Measurements from ENCODE around the gene MFSD11. TPM values are rescaled to one million over a fixed set of nuclear protein-coding genes. Genes with fewer than 3 reads are reported as not detected.
"Not testable (repeated sequence)": the region's sequence is repeated elsewhere in the genome, so short reads cannot be mapped to it uniquely, and the experiment has no call there.

Gene MFSD11
- total RNA-seq, 2 donors from 2014 or later, result 26.7 to 44.3 TPM

DNA sequence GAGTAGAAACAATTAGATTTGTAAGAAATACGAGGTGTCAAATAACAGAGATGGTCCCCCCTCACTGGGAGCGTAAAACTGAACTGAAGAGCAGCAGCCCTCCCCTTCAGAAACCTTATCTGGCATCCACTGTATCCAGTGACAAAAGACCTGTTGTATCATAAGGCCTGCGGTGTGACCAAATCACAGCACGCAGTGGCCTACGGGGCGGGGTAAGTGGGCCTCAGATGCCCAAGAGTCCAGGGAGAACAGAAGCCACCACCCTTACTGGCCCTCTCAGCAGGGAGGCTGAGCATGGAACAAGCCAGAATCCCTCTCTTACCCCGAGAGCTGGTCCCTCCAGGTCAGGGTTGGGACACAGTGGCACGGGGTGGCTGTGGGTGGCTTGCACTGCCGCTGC, 17.0 kb upstream of the MFSD11 start:
- intact Hi-C loops (cut with DNase I), result no loop called here
- Histone ChIP-seq H3K9me3 (no peaks in the 10 kb centered on the region), H3K4me1 (replicated peaks) (peaks cover 12% of the 10 kb centered on the region), H3K27ac (no peak overlapping the region), H3K27me3 (replicated peaks; ENCODE audit: insufficient read depth) (no peaks in the 10 kb centered on the region), H3K4me3 (no peak overlapping the region), H3K36me3 (peaks cover 22 to 26% of the 10 kb centered on the region in 2 donors)
- 83% methylated on average over 9 of the region's 9 CpGs for WGBS
- no peak for TF ChIP-seq POLR2A (IDR thresholded peaks at IDR 0.05)
- TF ChIP-seq, protein P1, sequence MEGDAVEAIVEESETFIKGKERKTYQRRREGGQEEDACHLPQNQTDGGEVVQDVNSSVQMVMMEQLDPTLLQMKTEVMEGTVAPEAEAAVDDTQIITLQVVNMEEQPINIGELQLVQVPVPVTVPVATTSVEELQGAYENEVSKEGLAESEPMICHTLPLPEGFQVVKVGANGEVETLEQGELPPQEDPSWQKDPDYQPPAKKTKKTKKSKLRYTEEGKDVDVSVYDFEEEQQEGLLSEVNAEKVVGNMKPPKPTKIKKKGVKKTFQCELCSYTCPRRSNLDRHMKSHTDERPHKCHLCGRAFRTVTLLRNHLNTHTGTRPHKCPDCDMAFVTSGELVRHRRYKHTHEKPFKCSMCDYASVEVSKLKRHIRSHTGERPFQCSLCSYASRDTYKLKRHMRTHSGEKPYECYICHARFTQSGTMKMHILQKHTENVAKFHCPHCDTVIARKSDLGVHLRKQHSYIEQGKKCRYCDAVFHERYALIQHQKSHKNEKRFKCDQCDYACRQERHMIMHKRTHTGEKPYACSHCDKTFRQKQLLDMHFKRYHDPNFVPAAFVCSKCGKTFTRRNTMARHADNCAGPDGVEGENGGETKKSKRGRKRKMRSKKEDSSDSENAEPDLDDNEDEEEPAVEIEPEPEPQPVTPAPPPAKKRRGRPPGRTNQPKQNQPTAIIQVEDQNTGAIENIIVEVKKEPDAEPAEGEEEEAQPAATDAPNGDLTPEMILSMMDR (IDR thresholded peaks at IDR 0.05), result no peak
- TF ChIP-seq POLR2AphosphoS5 (IDR thresholded peaks at IDR 0.05), result no peak
- no peak for DNase-seq (ENCODE audit: low spot score)

GRCh38 chr17:76721463-76721862, 16.5 kb upstream of the MFSD11 start:
- TF ChIP-seq POLR2AphosphoS5 (IDR thresholded peaks at IDR 0.05) (no peak), POLR2A (IDR thresholded peaks at IDR 0.05) (no peak)
- TF ChIP-seq, protein P1 (IDR thresholded peaks at IDR 0.05), result no peak
- Histone ChIP-seq H3K4me3 (no peak overlapping the region), H3K36me3 (peaks cover 22 to 26% of the 10 kb centered on the region in 2 donors), H3K27ac (no peak overlapping the region), H3K27me3 (replicated peaks; ENCODE audit: insufficient read depth) (no peaks in the 10 kb centered on the region), H3K9me3 (no peaks in the 10 kb centered on the region), H3K4me1 (replicated peaks) (peaks cover 12% of the 10 kb centered on the region)
- intact Hi-C loops (cut with DNase I), result no loop called here
- DNase-seq (ENCODE audit: low spot score), result no peak
- 88% methylated on average over 10 of the region's 10 CpGs for WGBS

GRCh38 chr17:76722279-76722678, 15.6 kb upstream of the MFSD11 start:
- no peak for DNase-seq (ENCODE audit: low spot score)
- TF ChIP-seq POLR2A (IDR thresholded peaks at IDR 0.05) (no peak), POLR2AphosphoS5 (IDR thresholded peaks at IDR 0.05) (no peak)
- TF ChIP-seq, protein P1 (IDR thresholded peaks at IDR 0.05), result no peak
- H3K36me3 ChIP-seq, result peaks cover 22 to 24% of the 10 kb centered on the region in 2 donors
- H3K9me3 ChIP-seq, result no peaks in the 10 kb centered on the region
- H3K27ac ChIP-seq, result no peak overlapping the region
- intact Hi-C loops (cut with DNase I), result no loop called here
- WGBS, result 95% methylated on average over 8 of the region's 8 CpGs
- H3K27me3 ChIP-seq (replicated peaks; ENCODE audit: insufficient read depth), result no peaks in the 10 kb centered on the region
- H3K4me3 ChIP-seq, result no peak overlapping the region
- H3K4me1 ChIP-seq (replicated peaks), result peaks cover 12% of the 10 kb centered on the region

GRCh38 chr17:76722977-76723376, 14.9 kb upstream of the MFSD11 start:
- H3K4me1 ChIP-seq (replicated peaks), result peaks cover 19% of the 10 kb centered on the region
- peaks cover 21 to 22% of the 10 kb centered on the region in 2 donors for H3K36me3 ChIP-seq
- H3K4me3 ChIP-seq; intact Hi-C loops (cut with DNase I); H3K9me3 ChIP-seq; DNase-seq (ENCODE audit: low spot score); H3K27me3 ChIP-seq (replicated peaks; ENCODE audit: insufficient read depth); H3K27ac ChIP-seq: not testable (repeated sequence)
- WGBS, result 94% methylated on average over 8 of the region's 8 CpGs

DNA sequence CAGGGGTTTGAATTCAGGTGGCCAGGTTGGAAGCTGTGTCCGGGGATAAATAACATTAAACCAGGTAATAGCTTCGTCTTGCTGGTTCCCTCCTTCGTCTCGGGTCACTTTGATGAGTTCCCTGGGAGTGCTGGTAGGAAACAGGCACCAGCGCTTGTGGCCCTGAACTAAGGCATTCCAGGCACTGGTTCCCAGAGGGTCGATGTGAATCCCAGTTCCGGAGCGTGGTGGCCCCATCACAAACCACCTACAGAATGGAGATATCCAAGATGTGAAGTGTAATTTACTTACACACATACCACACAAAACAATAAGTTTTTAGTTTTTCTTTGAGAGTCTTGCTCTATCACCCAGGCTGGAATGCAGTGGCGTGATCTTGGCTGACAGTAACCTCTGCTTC, 14.1 kb upstream of the MFSD11 start:
- no peak for DNase-seq (ENCODE audit: low spot score)
- Histone ChIP-seq H3K36me3 (peaks cover 21 to 22% of the 10 kb centered on the region in 2 donors), H3K9me3 (no peaks in the 10 kb centered on the region), H3K27ac (no peak overlapping the region), H3K4me1 (replicated peaks) (peaks cover 21% of the 10 kb centered on the region), H3K4me3 (no peak overlapping the region), H3K27me3 (replicated peaks; ENCODE audit: insufficient read depth) (no peaks in the 10 kb centered on the region)
- TF ChIP-seq, protein P1 (IDR thresholded peaks at IDR 0.05), result no peak
- TF ChIP-seq POLR2AphosphoS5 (IDR thresholded peaks at IDR 0.05), result no peak
- no peak for TF ChIP-seq POLR2A (IDR thresholded peaks at IDR 0.05)
- 95% methylated on average over 9 of the region's 9 CpGs for WGBS
- intact Hi-C loops (cut with DNase I), result no loop called here
